Limb (tissue), 2 donors: ENCODE data around the gene NTRK1.
A peak's percentile ranks its signal among the peaks of the same experiment; 100 is the strongest.

Experiments
- DNase-seq, 2 donors: peaks; one replicate each; pipeline ENCODE4 v3.0.0-alpha.2; 2016; ENCODE audit errors: extremely low spot score in 2 of 2

NTRK1 gene

DNA sequence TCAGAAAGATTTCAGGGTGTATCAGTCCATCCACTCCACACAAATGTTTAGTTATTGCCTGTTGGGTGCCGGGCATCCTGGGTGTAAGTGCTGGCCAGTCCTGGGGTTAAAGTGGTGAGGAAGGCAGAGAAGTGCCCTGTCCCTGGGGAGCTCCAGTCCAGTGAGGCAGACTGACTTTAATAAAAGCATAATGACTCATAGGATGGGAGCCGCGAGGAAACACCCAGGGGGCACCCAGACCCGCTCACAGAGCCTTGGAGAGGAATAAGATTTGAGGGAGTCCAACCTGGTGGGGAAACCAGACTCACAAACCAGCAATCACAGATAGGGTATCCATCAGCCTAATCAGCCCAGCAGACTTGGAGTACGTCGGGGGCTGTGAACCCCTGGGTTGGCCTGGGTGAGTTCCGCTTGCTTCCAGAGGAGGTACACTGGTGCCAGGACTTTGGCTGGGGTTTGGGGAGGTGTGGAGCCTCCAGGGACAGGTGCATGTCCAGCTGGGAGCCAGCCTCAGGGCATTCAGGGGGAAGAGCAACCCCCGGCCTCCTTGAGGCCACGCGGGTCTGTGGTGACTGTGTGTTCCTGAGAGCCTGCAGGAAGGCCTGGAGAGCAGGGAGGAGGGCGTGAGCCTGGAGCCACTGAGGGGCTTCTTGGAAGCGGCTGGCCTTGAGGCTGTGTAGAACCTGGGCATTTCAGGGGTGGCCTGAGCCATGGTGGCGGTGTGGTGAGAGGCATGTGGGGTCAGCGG, 36.6 kb downstream of the NTRK1 start:
- DNase-seq, result no peak

DNA sequence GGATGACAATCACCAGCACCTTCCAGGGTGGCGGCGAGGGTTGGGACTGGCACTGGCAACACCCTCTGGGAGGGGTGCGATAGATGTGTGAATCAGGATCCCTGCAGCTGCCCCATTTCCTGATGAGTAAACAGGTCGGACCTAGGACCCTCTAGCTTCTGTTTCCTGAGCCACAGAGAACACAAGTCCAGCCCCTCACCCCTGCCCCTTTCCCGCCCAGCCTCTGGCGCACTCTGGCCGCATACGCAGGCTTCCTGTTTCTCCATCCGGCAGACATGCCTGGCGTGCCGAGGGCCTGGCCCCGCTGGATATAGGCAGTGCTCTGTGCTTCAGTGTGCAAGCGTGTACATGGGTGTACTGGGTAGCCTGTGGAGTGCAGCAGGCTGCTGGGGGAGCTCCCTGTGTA, 37.5 kb downstream of the NTRK1 start:
- no peak for DNase-seq

DNA sequence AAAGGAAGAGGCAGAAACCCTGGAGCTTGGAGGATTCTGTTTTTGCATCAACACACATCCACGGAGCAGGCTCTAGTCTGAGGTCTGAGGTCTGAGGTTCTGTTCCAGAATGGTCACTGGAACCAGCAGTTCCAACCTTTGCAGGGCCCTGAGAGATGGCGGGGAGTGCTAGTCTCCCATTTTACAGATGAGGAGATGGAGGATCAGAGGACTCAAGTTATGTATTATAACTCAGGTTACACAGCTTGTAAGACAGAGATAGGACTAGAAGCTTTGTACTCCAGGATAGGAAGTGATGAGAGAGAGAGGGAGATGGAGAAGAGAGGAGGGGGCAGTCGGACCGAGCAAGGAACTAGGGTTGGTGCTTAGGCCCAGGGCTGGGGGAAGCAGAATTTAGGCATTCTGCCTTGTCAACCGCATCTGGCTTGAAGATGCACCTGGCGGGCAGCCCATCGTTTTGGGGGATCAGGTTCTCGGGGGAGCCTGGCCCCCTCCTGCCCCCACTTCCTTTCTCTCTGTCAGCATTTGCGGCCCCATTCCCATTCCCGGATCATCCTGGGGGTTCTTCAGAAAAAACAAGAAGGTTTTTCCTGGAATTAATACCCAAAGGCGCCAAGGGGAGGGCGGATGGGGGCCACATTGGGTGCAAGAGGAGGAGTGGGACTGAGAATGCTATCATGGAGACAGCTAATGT, 38.5 kb downstream of the NTRK1 start:
- no peak for DNase-seq

DNA sequence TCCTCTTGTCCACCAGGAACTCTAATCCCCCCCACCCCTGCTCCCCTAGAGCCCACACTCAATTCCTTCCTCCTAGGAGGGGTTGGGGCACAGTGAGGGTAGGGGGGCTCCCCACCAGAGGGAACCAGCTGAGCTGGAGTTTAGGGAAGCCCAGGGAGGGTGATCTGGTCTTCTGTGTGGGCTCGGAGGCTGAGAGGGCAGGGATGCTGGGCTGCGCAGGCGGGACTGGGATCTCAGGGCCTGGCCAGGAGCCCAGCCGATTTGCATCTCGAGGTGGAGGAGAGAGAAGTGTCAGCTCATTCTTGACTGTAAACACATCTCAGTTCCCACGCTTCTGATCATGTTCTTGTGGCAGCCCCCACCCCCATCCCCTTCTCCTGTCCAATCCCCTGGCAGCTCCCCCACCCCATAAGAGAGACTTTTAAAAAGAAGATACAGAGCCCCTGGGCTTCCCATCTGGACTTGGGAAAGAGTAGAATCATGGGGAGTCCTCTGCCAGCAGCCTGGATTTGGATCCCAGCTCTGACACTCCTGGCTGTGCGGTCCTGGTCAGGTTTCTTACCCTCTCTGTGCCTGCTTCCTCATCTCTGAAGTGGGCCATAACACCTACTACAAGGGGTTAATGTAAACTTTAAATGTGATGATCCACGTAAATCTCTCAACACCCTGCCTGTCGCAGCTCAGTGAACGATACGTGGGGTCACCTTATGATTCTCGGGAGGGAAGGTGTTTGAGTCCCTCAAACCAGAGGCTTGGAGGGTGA, 39.5 kb downstream of the NTRK1 start:
- DNase-seq, result no peak

DNA sequence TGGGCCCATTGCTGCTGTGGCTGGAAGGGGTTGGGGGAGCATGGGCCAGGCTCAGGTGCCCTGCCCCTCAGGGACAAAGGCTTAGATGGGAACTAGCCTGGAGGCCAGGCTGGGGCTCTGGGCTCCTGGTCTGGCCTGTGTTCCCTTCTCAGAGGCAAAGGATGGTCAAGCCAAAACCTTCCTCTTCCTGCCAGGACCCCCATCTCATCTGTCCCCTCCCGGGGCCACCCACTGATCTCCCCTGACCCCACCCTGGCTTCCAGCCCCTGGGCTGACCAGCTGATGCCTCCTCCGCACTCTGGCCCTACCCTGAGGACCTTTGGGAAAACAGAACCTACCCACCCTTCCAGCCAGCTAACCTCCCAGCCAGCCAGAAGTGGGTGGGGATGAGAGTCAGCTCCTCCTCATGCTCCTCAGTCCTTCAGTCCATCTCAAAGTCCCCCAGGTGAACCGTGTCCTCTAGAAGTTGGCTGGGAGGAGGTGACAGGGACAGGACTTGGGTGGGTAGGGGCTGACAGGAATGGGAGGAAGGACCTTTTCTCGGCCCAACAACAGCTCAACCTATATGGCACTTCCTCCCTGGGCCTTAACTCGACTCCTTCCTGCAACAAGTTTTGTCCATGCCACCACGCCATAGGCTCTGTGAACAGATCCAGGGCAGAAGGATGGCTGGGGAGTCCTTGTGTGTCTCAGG, 40.4 kb downstream of the NTRK1 start:
- DNase-seq, result no peak

DNA sequence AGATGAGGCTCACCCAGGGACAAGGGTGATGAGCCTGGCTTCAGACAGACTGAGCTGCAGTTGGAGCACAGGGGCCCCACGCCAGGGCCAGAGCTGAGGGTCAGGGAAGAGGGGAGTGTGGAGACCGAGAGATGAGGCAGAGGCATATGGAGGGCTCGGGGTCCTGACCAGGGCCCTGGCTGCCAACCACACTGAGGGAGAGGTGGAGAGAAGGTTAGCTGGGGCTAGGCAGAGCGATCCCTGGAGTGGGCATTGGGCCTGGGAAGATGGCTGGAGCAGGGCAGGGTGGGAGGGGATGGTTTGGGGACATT, 40.9 kb downstream of the NTRK1 start:
- no peak for DNase-seq

DNA sequence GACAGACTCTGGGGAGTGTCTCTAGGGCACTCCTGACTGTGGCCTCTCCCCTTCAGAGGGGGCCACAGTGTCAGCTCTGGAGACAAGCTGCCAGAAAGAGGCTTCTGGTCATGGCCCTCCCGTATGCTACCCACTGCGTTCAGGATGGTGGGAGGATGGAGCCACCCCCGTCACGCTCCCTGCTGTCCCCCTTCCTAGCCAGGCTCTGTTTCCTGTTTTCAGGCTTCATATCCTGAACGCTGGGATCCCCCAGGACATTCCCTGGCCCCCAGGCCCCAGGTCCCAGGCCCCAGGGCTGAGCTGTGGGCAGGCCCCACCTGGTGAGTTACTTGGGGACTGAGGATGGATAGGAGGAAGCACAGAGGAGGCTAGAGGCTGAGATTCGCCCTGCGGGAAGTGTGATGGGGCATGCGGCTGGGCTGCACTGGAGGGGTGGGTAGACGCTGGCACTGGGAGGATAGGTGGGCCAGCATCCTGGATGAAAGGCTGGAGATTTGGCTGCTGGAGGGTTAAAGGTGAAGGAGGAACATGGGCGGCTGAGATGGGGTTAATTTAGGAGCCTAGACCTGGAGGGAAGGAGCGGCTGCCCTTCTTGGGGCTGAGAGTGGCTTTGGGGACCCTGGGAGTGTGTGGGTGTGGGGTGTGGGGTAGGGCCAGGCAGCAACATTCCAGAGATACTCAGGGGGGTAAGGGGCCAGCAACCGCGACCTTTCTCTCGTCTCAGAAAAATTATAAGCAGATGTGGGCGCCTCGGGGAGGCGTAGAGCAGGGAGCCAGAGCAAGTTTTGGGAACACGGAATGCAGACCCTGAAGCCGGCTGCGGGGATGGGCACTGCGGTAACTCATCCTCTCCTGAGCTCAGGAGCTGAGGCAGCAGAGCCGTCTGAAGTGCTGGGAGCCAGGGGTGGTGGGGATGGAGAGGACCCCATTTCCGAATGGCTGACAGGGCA, 41.6 kb downstream of the NTRK1 start:
- DNase-seq, result no peak

DNA sequence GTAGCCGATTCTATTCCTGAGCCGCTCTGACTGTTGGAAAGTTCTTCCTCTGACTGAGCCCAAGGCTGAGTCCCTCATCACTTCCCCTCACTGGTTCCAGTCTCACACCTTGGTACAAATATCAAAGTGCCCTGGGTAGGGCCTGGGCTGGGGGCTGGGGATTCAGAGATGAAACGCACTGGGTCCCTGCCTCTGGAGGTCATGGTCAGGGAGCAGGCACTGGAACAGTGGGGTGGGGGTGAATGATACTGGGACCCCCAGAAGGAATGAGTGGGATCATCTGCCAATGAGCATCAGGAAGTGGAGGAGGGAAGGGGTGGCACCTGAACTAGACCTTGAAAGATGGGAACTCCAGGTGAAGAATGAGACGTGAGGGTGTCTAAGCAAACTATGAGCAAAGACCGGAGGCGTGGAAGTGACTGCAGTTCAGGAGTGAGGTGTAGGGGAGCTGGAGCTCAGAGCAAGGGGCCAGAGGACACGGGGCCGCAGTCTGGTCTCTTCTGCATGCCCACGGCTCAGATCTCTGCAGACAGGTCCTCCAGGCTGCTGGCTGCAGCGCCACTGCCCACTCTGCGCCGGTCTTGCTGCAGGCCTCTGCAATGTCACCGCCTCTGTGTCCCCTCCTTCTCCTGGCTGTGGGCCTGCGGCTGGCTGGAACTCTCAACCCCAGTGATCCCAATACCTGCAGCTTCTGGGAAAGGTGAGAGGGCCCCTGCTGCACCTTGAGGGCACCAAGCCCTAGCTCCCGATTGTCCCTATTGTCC, 42.8 kb downstream of the NTRK1 start:
- no peak for DNase-seq

DNA sequence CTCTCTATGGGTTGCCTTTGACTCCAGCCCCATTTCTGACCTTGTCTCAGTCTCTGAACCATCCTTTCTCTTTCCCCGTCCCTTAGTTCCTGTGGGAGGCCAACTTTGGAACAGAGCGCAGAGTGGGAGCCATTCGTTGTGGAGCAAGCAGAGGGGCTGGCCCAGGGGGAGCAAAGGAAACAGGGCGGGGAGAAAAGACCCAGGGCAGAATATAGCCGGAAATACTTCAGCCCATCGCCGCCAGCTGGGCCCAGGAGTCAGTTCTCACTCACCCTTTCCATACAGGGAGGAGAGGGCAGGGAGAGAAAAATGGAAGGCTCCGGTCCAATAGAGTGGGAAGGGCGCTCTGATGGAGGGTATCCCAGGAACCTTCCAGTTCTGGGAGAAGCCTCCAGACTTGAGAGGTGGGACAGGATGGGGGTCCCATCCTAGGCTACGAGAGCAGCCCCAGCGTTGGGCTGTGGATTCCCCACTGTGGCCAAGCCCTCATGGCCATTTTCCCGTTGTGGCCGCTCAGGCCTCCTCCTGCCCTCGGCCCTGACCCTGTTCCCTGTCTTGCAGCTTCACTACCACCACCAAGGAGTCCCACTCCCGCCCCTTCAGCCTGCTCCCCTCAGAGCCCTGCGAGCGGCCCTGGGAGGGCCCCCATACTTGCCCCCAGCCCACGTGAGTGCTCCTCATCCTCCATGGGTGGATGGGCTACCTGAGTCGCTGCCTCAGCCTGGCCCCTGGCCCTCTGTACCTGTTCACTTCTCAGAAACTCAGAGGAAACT, 43.7 kb downstream of the NTRK1 start:
- no peak for DNase-seq

DNA sequence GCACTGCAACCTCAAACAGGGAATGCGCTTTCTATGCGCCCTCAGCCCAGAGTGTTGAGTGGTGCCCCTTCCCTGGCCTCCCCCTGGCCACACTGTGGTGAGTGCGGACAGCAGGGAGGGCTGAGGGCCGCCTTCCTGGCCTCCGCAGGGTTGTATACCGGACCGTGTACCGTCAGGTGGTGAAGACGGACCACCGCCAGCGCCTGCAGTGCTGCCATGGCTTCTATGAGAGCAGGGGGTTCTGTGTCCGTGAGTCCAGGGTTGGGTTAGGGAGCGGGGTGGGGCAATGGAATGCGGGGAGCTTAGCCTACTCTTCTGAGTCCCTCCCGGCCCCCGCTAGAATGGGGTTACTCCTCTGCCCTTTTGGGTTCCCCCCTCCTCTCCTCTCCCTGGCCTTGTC, 44.5 kb downstream of the NTRK1 start:
- no peak for DNase-seq

DNA sequence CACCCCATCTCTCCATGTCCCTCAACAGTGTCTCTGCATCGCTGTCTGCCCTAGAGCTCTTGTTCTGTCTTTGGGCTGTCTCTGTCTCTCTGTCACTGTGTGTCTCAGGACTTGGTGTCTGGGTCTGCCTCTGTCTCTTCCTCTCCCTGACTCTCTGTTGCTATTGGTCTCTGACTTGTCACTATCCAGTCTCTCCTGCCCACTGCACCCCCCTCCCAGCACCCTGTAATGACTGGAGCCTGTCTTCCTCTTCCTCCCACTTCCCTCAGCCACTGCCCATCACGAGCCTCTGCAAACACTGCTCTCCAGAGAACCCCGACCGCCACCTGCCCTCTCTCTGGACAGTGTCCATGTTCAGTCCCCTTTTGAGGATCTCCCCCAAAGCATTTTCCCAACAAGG, 45.0 kb downstream of the NTRK1 start:
- no peak for DNase-seq

DNA sequence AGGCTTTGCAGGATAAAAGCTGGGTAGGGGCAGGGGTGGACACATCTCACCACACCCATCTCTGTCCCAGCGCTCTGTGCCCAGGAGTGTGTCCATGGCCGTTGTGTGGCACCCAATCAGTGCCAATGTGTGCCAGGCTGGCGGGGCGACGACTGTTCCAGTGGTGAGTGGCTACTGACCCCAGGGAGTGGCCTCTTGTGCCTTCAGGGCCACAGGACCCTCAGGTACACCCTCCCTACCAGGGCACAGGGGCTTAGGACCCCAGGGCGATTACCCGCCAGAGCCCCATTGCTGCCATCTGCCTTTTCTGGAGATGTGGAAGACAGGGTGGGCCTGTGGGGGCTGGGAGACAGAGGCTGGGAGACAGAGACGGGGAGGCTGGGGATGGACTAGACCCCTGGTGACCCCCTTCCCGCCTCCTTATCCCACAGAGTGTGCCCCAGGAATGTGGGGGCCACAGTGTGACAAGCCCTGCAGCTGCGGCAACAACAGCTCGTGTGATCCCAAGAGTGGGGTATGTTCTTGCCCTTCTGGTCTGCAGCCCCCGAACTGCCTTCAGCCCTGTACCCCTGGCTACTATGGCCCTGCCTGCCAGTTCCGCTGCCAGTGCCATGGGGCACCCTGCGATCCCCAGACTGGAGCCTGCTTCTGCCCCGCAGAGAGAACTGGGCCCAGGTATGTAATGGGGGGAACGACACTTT, 45.7 kb downstream of the NTRK1 start:
- DNase-seq, result no peak

DNA sequence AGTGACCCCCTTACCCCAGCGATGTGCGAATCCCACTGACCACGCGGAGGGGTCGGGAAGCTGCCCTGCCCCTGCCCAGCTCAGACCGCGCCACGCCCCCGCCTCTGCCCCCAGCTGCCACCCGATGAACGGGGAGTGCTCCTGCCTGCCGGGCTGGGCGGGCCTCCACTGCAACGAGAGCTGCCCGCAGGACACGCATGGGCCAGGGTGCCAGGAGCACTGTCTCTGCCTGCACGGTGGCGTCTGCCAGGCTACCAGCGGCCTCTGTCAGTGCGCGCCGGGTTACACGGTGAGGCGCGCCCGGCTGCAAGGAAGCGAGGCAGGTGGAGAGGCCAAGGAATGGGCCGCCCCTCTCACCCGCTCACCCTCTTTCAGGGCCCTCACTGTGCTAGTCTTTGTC, 47.9 kb downstream of the NTRK1 start:
- DNase-seq, result no peak

DNA sequence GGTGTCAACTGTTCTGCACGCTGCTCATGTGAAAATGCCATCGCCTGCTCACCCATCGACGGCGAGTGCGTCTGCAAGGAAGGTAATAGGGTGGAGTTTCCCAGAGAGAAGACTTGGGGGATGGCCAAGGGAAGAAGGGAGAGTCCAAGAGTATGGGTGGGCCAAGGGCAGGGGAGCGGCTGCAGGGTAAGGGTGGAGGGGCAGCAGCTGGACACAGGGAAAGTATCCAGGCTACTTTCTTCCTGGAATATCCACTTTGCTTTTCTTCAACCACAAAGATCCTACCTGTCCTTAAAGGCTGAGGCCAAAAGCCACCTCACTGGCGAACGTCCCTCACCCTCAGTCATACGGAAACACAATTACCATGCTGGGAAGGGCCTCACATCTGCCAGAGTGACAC, 48.3 kb downstream of the NTRK1 start:
- DNase-seq, result no peak

DNA sequence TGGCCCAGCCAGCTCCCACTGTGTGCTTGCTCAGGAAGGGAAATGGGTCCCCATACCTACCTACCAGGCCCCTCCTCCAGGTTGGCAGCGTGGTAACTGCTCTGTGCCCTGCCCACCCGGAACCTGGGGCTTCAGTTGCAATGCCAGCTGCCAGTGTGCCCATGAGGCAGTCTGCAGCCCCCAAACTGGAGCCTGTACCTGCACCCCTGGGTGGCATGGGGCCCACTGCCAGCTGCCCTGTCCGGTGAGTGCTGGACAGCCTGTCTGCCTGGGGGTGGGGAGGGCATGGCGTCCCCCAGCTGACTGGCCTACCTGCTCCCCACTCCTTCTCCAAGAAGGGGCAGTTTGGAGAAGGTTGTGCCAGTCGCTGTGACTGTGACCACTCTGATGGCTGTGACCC, 49.0 kb downstream of the NTRK1 start:
- no peak for DNase-seq

DNA sequence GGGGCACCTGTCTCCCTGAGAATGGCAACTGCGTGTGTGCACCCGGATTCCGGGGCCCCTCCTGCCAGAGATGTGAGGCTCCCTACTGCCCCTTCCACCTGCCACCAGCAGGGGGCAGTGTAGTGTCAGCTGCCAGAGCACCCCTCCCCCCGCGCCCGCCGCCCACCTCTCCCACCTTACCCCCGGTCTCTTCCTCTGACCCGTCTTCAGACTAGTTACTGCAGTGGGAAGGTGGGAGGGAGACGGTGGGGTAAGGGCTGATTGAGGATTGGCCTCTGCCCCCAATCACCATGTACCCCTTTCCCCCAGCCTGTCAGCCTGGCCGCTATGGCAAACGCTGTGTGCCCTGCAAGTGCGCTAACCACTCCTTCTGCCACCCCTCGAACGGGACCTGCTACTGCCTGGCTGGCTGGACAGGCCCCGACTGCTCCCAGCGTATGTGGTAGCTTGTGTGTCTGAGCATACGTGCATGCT, 49.7 kb downstream of the NTRK1 start:
- peak in 1 of 2 donors; percentile 69 for DNase-seq

DNA sequence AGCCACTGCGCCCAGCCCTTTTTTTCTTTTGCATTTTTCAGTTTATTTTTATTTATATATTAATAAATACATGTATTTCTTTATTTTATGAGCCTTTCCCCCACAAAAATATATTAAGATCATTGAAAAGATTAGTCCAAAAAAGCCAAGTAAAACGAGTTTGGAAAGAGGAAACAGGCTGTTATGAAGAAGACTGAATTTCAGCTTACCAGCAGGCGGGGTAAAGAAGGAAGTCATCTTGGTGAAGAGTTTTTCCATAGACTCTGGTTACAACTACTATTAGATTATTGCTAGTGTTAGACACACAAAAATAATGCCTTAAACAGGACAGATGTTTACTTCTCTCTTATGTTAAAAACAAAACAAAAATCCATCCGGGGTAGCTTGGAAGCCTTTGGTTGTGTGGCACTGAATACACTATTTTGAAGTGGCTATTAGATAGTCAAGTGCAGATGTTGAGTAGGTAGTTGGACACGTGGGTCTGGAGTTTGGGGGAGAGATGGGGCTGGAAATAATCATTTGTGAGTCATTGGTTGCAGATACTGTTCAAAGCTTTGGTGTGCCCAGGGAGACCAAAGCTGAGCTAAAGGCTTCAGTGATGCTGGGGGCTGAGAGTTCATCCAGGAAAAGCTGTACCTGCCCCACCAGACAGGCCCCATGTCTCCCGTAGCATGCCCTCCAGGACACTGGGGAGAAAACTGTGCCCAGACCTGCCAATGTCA, 51.1 kb downstream of the NTRK1 start:
- no peak for DNase-seq

DNA sequence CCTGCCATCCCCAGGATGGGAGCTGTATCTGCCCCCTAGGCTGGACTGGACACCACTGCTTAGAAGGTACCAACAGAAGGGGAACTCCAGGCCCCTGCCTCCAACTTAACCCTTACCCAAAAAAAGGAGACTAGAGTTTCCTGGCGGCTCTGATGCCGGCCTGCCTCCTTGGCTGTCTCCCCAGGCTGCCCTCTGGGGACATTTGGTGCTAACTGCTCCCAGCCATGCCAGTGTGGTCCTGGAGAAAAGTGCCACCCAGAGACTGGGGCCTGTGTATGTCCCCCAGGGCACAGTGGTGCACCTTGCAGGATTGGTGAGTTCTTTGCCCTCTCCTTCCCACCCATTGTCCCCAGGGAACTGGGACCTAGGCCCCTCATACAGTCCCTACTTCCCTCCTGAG, 51.6 kb downstream of the NTRK1 start:
- no peak for DNase-seq
